CD4-positive, alpha-beta T cell treated with Interleukin-21 for 1 hour (primary cell): Measurements from ENCODE around the gene CALR.

ENCODE experiments used
- DNase-seq: peaks from one replicate; pipeline ENCODE4 v3.0.0-alpha.2; 2020

Gene CALR

GRCh38 chr19:12983542-12984142 lies 45.2 kb downstream of the CALR start:
- DNase-seq = peak; percentile 86

GRCh38 chr19:12984143-12984627 lies 45.8 kb downstream of the CALR start:
- peak; percentile 33 for DNase-seq

- DNase-seq = no peak
These were observed 46.3 kb downstream of the CALR start for GRCh38 chr19:12984683-12985048.

GRCh38 chr19:12985049-12985776 lies 46.8 kb downstream of the CALR start:
- peak; percentile 39 for DNase-seq

GRCh38 chr19:12986726-12987125 lies 48.3 kb downstream of the CALR start:
- DNase-seq = no peak

GRCh38 chr19:12987190-12987589 lies 48.8 kb downstream of the CALR start:
- DNase-seq = no peak

GRCh38 chr19:12987781-12988180 lies 49.4 kb downstream of the CALR start:
- DNase-seq = no peak

GRCh38 chr19:12990431-12990830 lies 52.0 kb downstream of the CALR start:
- no peak for DNase-seq

- no peak for DNase-seq
These were observed 52.4 kb downstream of the CALR start for GRCh38 chr19:12990853-12991252.

- no peak for DNase-seq
These were observed 52.9 kb downstream of the CALR start for GRCh38 chr19:12991296-12991695.

GRCh38 chr19:12992729-12993128 lies 54.3 kb downstream of the CALR start:
- DNase-seq = no peak

- no peak for DNase-seq
These were observed 55.2 kb downstream of the CALR start for GRCh38 chr19:12993562-12993961.
